B cell (primary cell): ENCODE measurements around the gene ZNF287.
A peak's percentile ranks its signal among the peaks of the same experiment; 100 is the strongest.

Experiments
- CTCF ChIP-seq: fragments of 200-600 bp; IDR thresholded peaks from one replicate; pipeline ENCODE4 v1.8.0; 2022; ENCODE audit warnings: antibody characterized with exemption, mild to moderate bottlenecking
- EZH2 ChIP-seq: IDR thresholded peaks from 2 replicates; pipeline ENCODE4 v1.6.1; 2012; ENCODE audit warnings: borderline replicate concordance, low read depth, mild to moderate bottlenecking, moderate library complexity, low read length; ENCODE audit not compliant: insufficient read depth, poor library complexity, severe bottlenecking

- TF ChIP-seq CTCF (peak; percentile 97), EZH2 (no peak)
These were observed 20.3 kb upstream of the ZNF287 start for GRCh38 chr17:16589097-16589969.
